Measurements from ENCODE around the gene CYP39A1.

GRCh38 chr6:46632053-46632452 is 20.6 kb downstream of the CYP39A1 start:
- TF ChIP-seq POLR2A (IDR thresholded peaks at IDR 0.05) (no peak), CTCF (IDR thresholded peaks at IDR 0.05) (no peak)
